ENCODE results near the gene ZNF512B.

DNA sequence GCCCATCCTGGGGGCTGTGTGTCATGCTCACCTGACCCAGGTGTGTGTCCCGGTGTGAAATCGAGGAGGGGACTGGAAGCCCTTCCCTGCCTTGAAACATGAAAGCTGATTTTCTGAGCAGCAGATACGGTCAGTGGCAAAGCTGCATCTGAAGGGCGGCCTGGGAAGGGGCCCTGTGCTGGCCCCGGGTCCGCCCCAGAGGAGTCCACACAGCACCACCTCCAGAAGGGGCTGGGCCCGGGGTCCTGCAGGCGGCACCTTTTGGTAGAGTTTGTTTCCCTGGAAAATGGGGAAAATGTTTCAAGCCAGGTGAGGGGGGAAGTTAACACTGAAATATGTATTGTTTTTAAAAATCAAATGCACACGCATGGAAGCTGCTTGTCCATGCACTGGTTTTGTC lies 34.3 kb downstream of the ZNF512B start:
- no peak for TF ChIP-seq CTCF (IDR thresholded peaks at IDR 0.05 in 4 of 5, conservative IDR thresholded peaks at IDR 0.05 in 1 of 5)
- TF ChIP-seq POLR2A (IDR thresholded peaks at IDR 0.05): no peak
